Fibroblast of pulmonary artery (primary cell): ENCODE results near the gene MED22.
A peak's percentile ranks its signal among the peaks of the same experiment; 100 is the strongest.
"Not testable (repeated sequence)": the region's sequence is repeated elsewhere in the genome, so short reads cannot be mapped to it uniquely, and the experiment has no call there.

Experiments used
- DNase-seq: peaks from one replicate; pipeline ENCODE4 v3.0.0-alpha.2; 2010; ENCODE audit warnings: low read depth
- H3K4me3 ChIP-seq: replicated peaks from 2 replicates; pipeline ENCODE4 v1.5.1; 2011; ENCODE audit warnings: low read depth, mild to moderate bottlenecking, control low read depth, low read length, moderate library complexity
- TF ChIP-seq, protein P1 (sequence below): IDR thresholded peaks from 2 replicates; pipeline ENCODE4 v1.5.1; 2011; ENCODE audit warnings: mild to moderate bottlenecking, control low read depth, low read length, inconsistent platforms; ENCODE audit errors: missing control alignments

Gene MED22

DNA sequence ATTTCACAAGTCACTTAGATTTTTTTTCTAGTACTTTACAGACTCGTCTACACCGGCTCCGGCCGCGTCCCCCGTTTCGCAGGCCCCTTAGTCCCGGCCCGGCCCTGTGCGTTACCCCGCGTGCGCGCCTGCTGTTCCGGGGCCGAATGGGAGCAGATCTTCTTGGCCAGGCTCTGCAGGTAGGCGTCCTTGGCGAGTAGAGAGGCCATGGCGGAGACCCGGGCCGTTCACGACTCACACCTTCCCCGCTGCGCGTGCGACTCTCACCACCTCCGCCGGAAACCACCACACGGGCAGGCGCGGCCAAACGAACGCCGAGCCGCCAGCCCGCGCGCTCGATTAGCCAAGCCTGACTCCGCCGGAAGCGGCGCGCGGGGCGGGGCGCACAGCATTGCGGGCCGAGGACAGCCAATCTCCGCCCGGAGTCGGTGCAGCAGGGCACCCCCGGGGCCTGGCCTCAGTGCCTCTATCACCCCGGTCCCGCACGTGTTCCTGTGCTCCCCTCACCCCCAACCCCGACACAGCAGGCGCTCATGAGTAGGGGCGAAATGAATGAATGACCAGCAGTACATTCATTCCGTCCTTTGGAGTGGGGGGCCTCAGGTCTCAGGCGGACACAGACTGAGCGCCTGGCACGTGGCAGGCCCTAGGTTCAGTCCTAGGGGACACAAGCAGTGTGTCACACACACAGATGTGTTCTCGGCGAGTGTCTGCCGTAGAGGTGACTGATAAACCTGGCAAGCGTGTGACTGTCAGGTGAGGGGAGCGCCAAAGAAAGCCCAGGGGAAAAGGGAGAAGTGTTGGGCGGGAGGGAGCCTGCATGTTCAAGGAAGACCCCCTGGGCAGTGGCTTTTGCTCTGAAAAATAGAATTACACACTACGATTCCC is 11.8 kb downstream of the MED22 start, which contains the start of gene SURF6:
Gene SURF6 (minus strand): TSS at position 265 of the 888 bp plus-strand sequence. CDS start 56 bp downstream, at position 209.
- DNase-seq, result peak; percentile 86
- TF ChIP-seq, protein P1, sequence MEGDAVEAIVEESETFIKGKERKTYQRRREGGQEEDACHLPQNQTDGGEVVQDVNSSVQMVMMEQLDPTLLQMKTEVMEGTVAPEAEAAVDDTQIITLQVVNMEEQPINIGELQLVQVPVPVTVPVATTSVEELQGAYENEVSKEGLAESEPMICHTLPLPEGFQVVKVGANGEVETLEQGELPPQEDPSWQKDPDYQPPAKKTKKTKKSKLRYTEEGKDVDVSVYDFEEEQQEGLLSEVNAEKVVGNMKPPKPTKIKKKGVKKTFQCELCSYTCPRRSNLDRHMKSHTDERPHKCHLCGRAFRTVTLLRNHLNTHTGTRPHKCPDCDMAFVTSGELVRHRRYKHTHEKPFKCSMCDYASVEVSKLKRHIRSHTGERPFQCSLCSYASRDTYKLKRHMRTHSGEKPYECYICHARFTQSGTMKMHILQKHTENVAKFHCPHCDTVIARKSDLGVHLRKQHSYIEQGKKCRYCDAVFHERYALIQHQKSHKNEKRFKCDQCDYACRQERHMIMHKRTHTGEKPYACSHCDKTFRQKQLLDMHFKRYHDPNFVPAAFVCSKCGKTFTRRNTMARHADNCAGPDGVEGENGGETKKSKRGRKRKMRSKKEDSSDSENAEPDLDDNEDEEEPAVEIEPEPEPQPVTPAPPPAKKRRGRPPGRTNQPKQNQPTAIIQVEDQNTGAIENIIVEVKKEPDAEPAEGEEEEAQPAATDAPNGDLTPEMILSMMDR, result no peak
- H3K4me3 ChIP-seq, result peak within 1 kb of the TSS; percentile 80

DNA sequence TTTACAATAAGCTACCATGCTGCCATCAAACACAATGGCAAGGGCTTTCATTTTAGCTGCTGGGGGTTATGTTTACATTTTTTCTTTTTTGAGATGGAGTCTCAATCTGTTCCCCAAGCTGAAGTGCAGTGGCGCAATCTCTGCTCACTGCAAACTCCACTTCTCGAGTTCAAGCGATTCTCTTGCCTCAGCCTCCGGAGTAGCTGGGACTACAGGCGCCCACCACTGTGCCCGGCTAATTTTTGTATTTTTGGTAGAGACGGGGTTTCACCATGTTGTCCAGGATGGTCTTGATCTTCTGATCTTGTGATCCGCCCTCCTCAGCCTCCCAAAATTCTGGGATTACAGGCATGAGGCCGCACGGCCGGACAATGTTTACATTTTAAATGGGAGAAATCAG is 13.0 kb downstream of the MED22 start:
- peak overlapping the region; percentile 80 for H3K4me3 ChIP-seq
- not testable (repeated sequence) for DNase-seq

DNA sequence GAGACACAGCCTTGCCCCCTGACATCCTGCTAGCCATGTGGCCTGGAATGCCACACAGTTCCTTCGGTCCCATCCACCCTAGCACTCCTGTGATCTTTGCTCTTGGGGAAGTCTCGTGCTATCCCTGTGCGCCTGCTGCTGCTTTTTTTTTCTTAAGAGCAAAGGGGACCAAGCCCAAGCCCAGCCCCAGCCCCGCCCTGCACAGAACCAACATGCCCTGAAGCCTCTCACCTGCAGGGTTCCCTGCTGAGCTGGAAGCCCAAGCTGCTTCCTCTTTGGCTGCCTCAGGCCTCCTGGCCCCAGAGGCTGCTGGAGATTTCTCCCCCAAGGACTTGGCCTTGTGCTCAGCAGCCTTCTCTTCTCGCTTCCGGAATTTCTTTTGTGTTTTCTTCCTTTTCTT is 13.8 kb downstream of the MED22 start:
- H3K4me3 ChIP-seq, result no peak overlapping the region
- no peak for DNase-seq
- TF ChIP-seq, protein P1, result no peak

DNA sequence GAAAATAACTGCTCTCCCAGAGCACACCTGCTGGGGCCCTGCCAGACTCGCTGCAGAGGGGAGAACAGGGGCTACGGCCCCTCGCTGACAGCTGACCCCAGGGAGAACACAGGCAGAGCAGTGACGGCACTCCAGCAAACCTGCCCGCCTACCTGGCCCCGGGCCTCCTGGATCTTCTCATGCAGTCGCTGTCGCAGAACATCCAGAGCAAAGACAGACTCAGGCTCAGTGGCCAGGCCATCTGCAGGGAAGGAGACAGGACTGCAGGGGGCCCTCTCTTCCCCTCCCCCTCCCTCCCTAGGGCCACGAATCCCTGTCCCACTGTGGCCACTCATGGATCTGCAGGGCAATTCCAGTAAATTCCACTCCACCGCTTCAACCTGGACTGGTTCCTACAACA is 14.4 kb downstream of the MED22 start:
- TF ChIP-seq, protein P1, result no peak
- no peak overlapping the region for H3K4me3 ChIP-seq
- no peak for DNase-seq

DNA sequence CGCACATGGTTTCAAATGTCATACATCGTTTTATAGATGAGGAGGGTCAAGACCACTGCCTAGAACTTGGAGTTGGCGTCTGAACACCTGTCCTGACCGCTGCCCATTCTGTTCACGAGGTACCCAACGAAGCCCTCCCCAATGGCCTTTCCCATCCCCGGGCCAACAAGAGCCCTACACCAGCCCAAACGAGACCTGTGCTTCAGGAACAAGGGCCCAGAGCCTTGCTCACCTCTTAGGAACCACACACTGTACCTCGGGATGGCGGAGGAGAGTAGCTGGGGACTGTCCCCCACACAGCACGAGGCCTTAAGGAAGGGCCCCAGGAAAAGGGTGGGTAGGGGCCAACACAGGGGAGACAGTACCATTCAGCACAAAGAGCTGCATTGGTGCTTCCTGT is 14.9 kb downstream of the MED22 start:
- H3K4me3 ChIP-seq, result no peak overlapping the region
- no peak for DNase-seq
- TF ChIP-seq, protein P1, result no peak

DNA sequence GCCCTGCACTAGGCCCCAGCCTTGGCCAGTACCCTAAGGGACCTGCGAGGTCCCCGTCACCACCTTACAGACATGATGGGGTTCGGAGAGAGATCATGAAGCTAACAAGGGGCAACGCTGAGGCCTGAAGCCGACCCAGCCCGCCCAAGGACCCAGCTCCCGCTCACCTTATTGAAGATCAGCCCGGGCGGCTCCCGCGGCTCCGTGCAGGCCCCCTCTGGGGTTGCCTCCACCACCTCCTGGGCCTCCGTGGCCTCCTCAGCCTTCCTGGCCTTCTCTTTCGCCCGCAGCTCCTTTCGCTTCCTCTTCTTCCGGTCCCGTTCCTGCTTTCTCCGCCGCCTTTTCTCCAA is 15.6 kb downstream of the MED22 start:
- no peak for DNase-seq
- no peak overlapping the region for H3K4me3 ChIP-seq
- TF ChIP-seq, protein P1, result no peak

DNA sequence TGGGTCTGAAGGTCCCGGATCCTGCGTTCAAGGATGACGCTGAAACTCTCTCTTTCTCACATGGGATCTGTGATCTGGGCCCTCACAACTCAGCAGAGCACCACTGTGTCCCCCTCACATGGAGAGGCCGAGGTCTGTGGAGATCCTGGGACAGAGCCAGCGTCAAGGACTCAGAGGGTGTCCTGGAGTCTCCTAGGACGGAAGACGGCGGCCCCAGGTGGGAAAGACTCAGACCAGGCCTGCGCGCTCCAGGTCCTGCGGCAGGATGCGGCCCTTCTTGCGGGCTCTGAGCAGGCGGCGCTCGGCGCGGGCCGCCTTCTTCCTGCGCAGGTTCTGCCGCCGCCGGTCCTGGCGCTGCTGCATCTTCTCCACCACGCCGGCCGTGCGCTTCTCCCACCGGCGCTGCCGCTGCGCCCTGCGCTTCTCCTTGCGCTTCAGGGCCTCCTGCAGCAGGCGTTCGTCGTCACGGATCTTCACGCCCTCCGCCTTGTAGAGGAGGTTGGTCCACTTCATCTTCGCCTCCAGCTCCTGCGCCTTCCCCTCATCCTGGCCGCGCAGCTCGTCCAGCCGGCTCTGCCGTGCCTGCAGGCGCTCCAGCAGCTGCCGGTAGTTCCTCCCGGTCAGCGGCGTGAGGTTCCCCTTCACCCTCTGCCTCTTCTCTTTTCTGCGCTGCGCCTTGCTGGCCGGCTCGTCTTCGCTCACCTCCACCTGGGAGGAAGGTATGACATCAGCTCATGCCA is 16.1 kb downstream of the MED22 start:
- DNase-seq, result no peak
- no peak overlapping the region for H3K4me3 ChIP-seq
- TF ChIP-seq, protein P1, result no peak
